Natural killer cell (primary cell): Measurements from ENCODE around the gene TPBG. TPM values are rescaled to one million over a fixed set of nuclear protein-coding genes. Genes with fewer than 3 reads are reported as not detected.

Experiments
- ATAC-seq, 3 donors: fragments of 150-1000 bp in 2 of 3; fragments of 200-7000 bp in 1 of 3; cut with Tn5 transposase; 1 replicate in 1 of 3; 2 replicates in 2 of 3; pipeline ENCODE4 v1.10.0; 2021; ENCODE audit warnings: mild to moderate bottlenecking in 2 of 3, moderate library complexity in 2 of 3
- DNase-seq, 2 donors: peaks; one replicate each; pipeline versions ENCODE4 v3.0.0 to v3.0.0-alpha.2; 2013 to 2021; ENCODE audit warnings: mixed read lengths in 1 of 2
- H3K27ac ChIP-seq: one replicate; pipeline ENCODE4 v1.5.1; 2013; ENCODE audit warnings: mild to moderate bottlenecking, low read length
- H3K27me3 ChIP-seq: one replicate; pipeline ENCODE4 v1.6.1; 2013; ENCODE audit warnings: low read length; ENCODE audit not compliant: control insufficient read depth, insufficient read depth
- H3K36me3 ChIP-seq: one replicate; pipeline ENCODE4 v1.6.1; 2013; ENCODE audit warnings: low read length; ENCODE audit not compliant: control insufficient read depth, insufficient read depth
- H3K4me1 ChIP-seq: one replicate; pipeline ENCODE4 v1.6.1; 2013; ENCODE audit warnings: low read length; ENCODE audit not compliant: control insufficient read depth, insufficient read depth
- H3K4me3 ChIP-seq: one replicate; pipeline ENCODE4 v1.5.1; 2013; ENCODE audit warnings: low read length
- H3K9me3 ChIP-seq: one replicate; pipeline ENCODE4 v1.6.1; 2013; ENCODE audit warnings: low read length; ENCODE audit not compliant: control insufficient read depth, insufficient read depth
- H3K27ac Mint-ChIP-seq, 2 donors: one replicate each; pipeline ENCODE4 v1.8.0; 2022; ENCODE audit warnings: mild to moderate bottlenecking in 2 of 2, mixed read lengths in 2 of 2, moderate library complexity in 1 of 2
- H3K27me3 Mint-ChIP-seq, 2 donors: one replicate each; pipeline ENCODE4 v1.8.0; 2022; ENCODE audit warnings: low read depth in 2 of 2, mixed read lengths in 2 of 2
- H3K36me3 Mint-ChIP-seq: one replicate; pipeline ENCODE4 v1.8.0; 2022; ENCODE audit warnings: mixed read lengths
- H3K4me1 Mint-ChIP-seq, 2 donors: one replicate each; pipeline ENCODE4 v1.8.0; 2022; ENCODE audit warnings: mixed read lengths in 2 of 2
- H3K4me3 Mint-ChIP-seq: one replicate; pipeline ENCODE4 v1.8.0; 2022; ENCODE audit warnings: mild to moderate bottlenecking, moderate library complexity, mixed read lengths
- H3K9me3 Mint-ChIP-seq, 2 donors: one replicate each; pipeline ENCODE4 v1.8.0; 2022; ENCODE audit warnings: mixed read lengths in 2 of 2
- WGBS: methylation state at CpG from one replicate; pipeline ENCODE4 v1.1.7; 2013; ENCODE audit warnings: missing lambda C conversion rate; ENCODE audit not compliant: insufficient coverage; 5-methylcytosine and 5-hydroxymethylcytosine counted together
- intact Hi-C: fragments of 100-400 bp; cut with micrococcal nuclease; formaldehyde crosslinking; loops from one replicate; pipeline ENCODE4 v1.14.2; 2022
- total RNA-seq, 4 donors: library from RNA; stranded (reverse); fragments of 120-200 nt in 1 of 4; gene quantifications; one replicate each; pipeline versions ENCODE4 v1.2.3 to v1.2.4, GENCODE V29; 2013 to 2022
- TF ChIP-seq, protein P1 (sequence below): fragments of 200-600 bp; IDR thresholded peaks from one replicate; pipeline ENCODE4 v1.8.0; 2022; ENCODE audit warnings: antibody characterized with exemption

Gene TPBG
- total RNA-seq, 3 donors from 2014 or later (not counting 1 experiment from before 2014, with no cell fraction given), result 0.11 to 0.33 TPM; not detected in 1

DNA sequence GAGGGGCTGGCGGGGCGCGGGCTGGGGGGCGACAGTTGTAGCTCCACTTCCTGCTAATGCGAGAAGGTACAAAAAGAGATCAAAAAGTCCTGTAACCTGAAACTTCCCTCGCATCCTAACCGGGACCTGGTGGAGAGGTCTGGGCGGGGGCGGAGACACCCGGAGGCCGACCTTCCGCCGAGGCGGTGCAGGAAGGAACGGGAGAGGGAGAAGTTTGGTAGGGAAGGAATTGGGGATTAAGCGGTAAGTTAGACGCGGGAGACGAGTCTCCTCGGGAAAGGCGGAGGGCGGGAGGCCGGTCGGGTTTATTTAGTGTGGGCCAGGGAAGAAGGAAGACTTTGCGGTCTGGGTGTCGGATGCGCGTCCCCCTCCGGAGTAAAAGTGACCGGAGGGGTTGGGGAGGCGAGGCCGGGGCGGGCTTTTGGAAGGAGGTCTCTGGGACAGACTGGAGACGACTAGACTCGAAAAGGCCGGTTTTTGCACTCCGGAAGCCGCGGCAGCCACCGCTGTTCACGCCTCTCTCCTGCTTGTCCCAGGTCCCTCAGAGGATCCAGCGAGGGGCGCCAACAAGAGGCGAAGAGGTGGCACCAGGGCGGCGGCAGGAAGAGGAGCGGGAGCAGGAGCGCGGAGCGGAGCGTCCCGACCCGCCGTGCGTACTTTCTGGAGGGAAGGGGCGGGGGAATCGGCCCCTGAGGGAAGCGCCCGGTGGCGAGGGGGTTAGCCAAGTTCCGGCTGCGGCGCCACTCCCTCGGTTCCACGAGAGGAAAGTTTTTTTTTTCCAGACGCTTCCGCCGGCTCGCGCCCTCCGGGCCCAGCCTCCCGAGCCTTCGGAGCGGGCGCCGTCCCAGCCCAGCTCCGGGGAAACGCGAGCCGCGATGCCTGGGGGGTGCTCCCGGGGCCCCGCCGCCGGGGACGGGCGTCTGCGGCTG, 734 bp downstream of the TPBG start:
- H3K4me3 ChIP-seq, result peak overlapping the region; percentile 35
- Mint-ChIP-seq H3K27ac (no peak overlapping the region), H3K36me3 (no peaks in the 10 kb centered on the region), H3K4me1 (peaks cover 0 to 22% of the 10 kb centered on the region in 2 donors), H3K27me3 (peaks cover 49 to 51% of the 10 kb centered on the region in 2 donors), H3K4me3 (peak overlapping the region; percentile 75), H3K9me3 (no peaks in the 10 kb centered on the region)
- TF ChIP-seq, protein P1, sequence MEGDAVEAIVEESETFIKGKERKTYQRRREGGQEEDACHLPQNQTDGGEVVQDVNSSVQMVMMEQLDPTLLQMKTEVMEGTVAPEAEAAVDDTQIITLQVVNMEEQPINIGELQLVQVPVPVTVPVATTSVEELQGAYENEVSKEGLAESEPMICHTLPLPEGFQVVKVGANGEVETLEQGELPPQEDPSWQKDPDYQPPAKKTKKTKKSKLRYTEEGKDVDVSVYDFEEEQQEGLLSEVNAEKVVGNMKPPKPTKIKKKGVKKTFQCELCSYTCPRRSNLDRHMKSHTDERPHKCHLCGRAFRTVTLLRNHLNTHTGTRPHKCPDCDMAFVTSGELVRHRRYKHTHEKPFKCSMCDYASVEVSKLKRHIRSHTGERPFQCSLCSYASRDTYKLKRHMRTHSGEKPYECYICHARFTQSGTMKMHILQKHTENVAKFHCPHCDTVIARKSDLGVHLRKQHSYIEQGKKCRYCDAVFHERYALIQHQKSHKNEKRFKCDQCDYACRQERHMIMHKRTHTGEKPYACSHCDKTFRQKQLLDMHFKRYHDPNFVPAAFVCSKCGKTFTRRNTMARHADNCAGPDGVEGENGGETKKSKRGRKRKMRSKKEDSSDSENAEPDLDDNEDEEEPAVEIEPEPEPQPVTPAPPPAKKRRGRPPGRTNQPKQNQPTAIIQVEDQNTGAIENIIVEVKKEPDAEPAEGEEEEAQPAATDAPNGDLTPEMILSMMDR, result no peak
- no peaks in the 10 kb centered on the region for H3K9me3 ChIP-seq
- H3K4me1 ChIP-seq, result peaks cover 25% of the 10 kb centered on the region
- DNase-seq, result peak in 1 of 2 donors; percentile 6
- peak in 1 of 3 donors; percentile 20 for ATAC-seq
- under 1% methylated on average over 88 of the region's 88 CpGs for WGBS
- H3K36me3 ChIP-seq, result no peaks in the 10 kb centered on the region
- peaks cover 30% of the 10 kb centered on the region for H3K27me3 ChIP-seq
- H3K27ac ChIP-seq, result no peak overlapping the region
- intact Hi-C loops, result no loop called here

DNA sequence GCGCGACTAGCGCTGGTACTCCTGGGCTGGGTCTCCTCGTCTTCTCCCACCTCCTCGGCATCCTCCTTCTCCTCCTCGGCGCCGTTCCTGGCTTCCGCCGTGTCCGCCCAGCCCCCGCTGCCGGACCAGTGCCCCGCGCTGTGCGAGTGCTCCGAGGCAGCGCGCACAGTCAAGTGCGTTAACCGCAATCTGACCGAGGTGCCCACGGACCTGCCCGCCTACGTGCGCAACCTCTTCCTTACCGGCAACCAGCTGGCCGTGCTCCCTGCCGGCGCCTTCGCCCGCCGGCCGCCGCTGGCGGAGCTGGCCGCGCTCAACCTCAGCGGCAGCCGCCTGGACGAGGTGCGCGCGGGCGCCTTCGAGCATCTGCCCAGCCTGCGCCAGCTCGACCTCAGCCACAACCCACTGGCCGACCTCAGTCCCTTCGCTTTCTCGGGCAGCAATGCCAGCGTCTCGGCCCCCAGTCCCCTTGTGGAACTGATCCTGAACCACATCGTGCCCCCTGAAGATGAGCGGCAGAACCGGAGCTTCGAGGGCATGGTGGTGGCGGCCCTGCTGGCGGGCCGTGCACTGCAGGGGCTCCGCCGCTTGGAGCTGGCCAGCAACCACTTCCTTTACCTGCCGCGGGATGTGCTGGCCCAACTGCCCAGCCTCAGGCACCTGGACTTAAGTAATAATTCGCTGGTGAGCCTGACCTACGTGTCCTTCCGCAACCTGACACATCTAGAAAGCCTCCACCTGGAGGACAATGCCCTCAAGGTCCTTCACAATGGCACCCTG, 1.6 kb downstream of the TPBG start:
- peak overlapping the region; percentile 20 for H3K4me3 ChIP-seq

DNA sequence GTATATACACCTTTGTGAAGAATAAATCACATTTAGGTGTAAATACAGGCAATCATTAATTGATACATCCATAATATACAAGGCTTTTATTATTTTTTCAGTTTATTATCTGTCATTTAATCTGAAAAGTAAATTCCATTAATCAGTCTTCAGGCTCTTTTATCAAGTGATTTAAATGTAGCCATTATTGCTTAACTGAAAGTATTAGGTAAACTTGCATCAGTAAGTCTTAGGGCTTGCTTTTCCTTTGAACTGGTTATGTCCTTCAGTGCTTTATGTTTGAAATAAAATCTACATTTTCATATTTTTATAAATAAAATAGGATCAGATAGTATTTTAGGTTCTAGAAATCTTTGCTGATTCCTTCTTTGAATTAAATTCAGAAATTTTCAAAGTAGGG, 4.1 kb downstream of the TPBG start:
- H3K9me3 ChIP-seq, result no peaks in the 10 kb centered on the region
- TF ChIP-seq, protein P1, result no peak
- H3K9me3 Mint-ChIP-seq, result no peaks in the 10 kb centered on the region
- peaks cover 25% of the 10 kb centered on the region for H3K4me1 ChIP-seq
- H3K27ac Mint-ChIP-seq, result no peak overlapping the region
- H3K4me1 Mint-ChIP-seq, result peaks cover 0 to 22% of the 10 kb centered on the region in 2 donors
- no peaks in the 10 kb centered on the region for H3K36me3 Mint-ChIP-seq
- peaks cover 24% of the 10 kb centered on the region for H3K27me3 ChIP-seq
- no peak for DNase-seq
- H3K27me3 Mint-ChIP-seq, result peaks cover 24 to 30% of the 10 kb centered on the region in 2 donors
- ATAC-seq, result no peak
- intact Hi-C loops, result no loop called here
- no peak overlapping the region for H3K4me3 ChIP-seq
- no peak overlapping the region for H3K4me3 Mint-ChIP-seq
- H3K36me3 ChIP-seq, result no peaks in the 10 kb centered on the region
- H3K27ac ChIP-seq, result no peak overlapping the region

More for the DNA sequence above, 1.6 kb downstream of the TPBG start:
- Mint-ChIP-seq H3K4me3 (peak overlapping the region; percentile 72), H3K36me3 (no peaks in the 10 kb centered on the region), H3K27ac (no peak overlapping the region), H3K4me1 (peaks cover 0 to 22% of the 10 kb centered on the region in 2 donors), H3K27me3 (peaks cover 47 to 48% of the 10 kb centered on the region in 2 donors), H3K9me3 (no peaks in the 10 kb centered on the region)
- Histone ChIP-seq H3K9me3 (no peaks in the 10 kb centered on the region), H3K36me3 (no peaks in the 10 kb centered on the region), H3K27me3 (peaks cover 30% of the 10 kb centered on the region), H3K27ac (no peak overlapping the region), H3K4me1 (peaks cover 25% of the 10 kb centered on the region)
- TF ChIP-seq, protein P1, result no peak
- DNase-seq (peak in 1 of 2 donors; percentile 3), ATAC-seq (peak in 1 of 3 donors; percentile 43)
- intact Hi-C loops, result no loop called here
- 14% methylated on average over 67 of the region's 67 CpGs for WGBS
